Measurements from ENCODE around the gene LIMA1. TPM values are rescaled to one million over a fixed set of nuclear protein-coding genes. Genes with fewer than 3 reads are reported as not detected.

LIMA1 gene
- total and polyA plus RNA-seq, 9 of the 15 experiments (the other 6 are each of a cell fraction or from before 2014, with no cell fraction given) = 20.2 to 37.8 (median 27.3) TPM

- TF ChIP-seq ZNF609 (CRISPR knock-in tag; IDR thresholded peaks at IDR 0.05; ENCODE audit: borderline replicate concordance) (no peak), ZNF561 (CRISPR knock-in tag; conservative IDR thresholded peaks at IDR 0.05) (no peak), CCAR2 (IDR thresholded peaks at IDR 0.05; ENCODE audit: low read depth, low read length) (no peak), ARNT (IDR thresholded peaks at IDR 0.05) (no peak), ADNP (tag; IDR thresholded peaks at IDR 0.05) (no peak), ZNF644 (tag; IDR thresholded peaks at IDR 0.05; ENCODE audit: low read depth) (no peak), SIRT6 (IDR thresholded peaks at IDR 0.05; ENCODE audit: low read depth, low read length) (no peak), CREB3 (tag; conservative IDR thresholded peaks at IDR 0.05; ENCODE audit: low read depth) (no peak), TEAD4 (IDR thresholded peaks at IDR 0.05; ENCODE audit: low read length) (peak; percentile 62), TEAD4 (CRISPR knock-in tag; IDR thresholded peaks at IDR 0.05; ENCODE audit: borderline replicate concordance) (no peak), STAT5B (CRISPR knock-in tag; IDR thresholded peaks at IDR 0.05) (no peak), ZNF184 (CRISPR knock-in tag; IDR thresholded peaks at IDR 0.05) (no peak), SNRNP70 (optimal IDR thresholded peaks at IDR 0.05; ENCODE audit: low read depth, low read length) (no peak), ARHGAP35 (IDR thresholded peaks at IDR 0.05; ENCODE audit: partially characterized antibody) (no peak), POLR2G (IDR thresholded peaks at IDR 0.05; ENCODE audit: low read depth, low read length) (no peak), NFYB (IDR thresholded peaks at IDR 0.05; ENCODE audit: extremely low read depth, insufficient read length) (no peak), ZNF41 (CRISPR knock-in tag; conservative IDR thresholded peaks at IDR 0.05) (no peak), FOXP4 (CRISPR knock-in tag; IDR thresholded peaks at IDR 0.05; ENCODE audit: borderline replicate concordance) (no peak), ILF3 (IDR thresholded peaks at IDR 0.05; ENCODE audit: borderline replicate concordance) (no peak), KDM1A (IDR thresholded peaks at IDR 0.05) (peak in 1 of 2 experiments; percentile 45; a peak in 1 of 4 replicates), TFAM (CRISPR knock-in tag; conservative IDR thresholded peaks at IDR 0.05) (no peak), XRCC3 (IDR thresholded peaks at IDR 0.05) (no peak)
Measured at GRCh38 chr12:50309950-50310349, 26.6 kb upstream of the LIMA1 start (continued).
